SK-N-SH (cell line): Measurements from ENCODE around the gene NDUFB11. TPM values are rescaled to one million over a fixed set of nuclear protein-coding genes. Genes with fewer than 3 reads are reported as not detected.

ENCODE experiments used
- CTCF ChIA-PET: fragments of 300-600, 350-600 bp; formaldehyde crosslinking; extraction: SDS; loops from one replicate; lab custom pipeline; 2021; lab: Yijun Ruan, JAX
- POLR2A ChIA-PET: fragments of 350-600 bp; sonication (Branson Sonifier 250); formaldehyde crosslinking; extraction: SDS; loops from one replicate; lab custom pipeline; 2020; ENCODE audit warnings: antibody characterized with exemption, inconsistent platforms; lab: Yijun Ruan, JAX
- DNase-seq: peaks from one replicate; pipeline ENCODE4 v3.0.0; 2012
- H2AFZ ChIP-seq: fragments of 200-600 bp; sonication (generic); 2 replicates; pipeline ENCODE4 v1.8.1; 2016; ENCODE audit warnings: antibody characterized with exemption, mild to moderate bottlenecking, low read depth
- H3F3A ChIP-seq: fragments of 200-600 bp; sonication (generic); replicated peaks from 2 replicates; pipeline ENCODE3; 2016; ENCODE audit warnings: antibody characterized with exemption, mild to moderate bottlenecking; ENCODE audit not compliant: insufficient read depth
- H3K27ac ChIP-seq, 2 experiments: fragments of 200-500 bp in 1 of 2; fragments of 200-600 bp in 1 of 2; sonication (Bioruptor generic) in 1 of 2; sonication (generic), shearing (Covaris generic) in 1 of 2; 2 replicates each; pipeline versions ENCODE4 v1.5.1 to v1.6.1; 2014 to 2016; ENCODE audit warnings: low read depth in 2 of 2, inconsistent platforms in 1 of 2, low read length in 1 of 2, mild to moderate bottlenecking in 1 of 2, mixed read lengths in 1 of 2
- H3K27me3 ChIP-seq: fragments of 200-600 bp; sonication (generic), shearing (Covaris generic); 2 replicates; pipeline ENCODE4 v1.6.1; 2016; ENCODE audit warnings: mixed run types; ENCODE audit not compliant: insufficient read depth
- H3K36me3 ChIP-seq, 2 experiments: fragments of 200-500 bp in 1 of 2; fragments of 200-600 bp in 1 of 2; sonication (Bioruptor generic) in 1 of 2; sonication (generic) in 1 of 2; replicated peaks in 1 of 2; 2 replicates each; pipeline versions ENCODE3 to v1.5.1; 2014 to 2016; ENCODE audit warnings: low read length in 1 of 2, mild to moderate bottlenecking in 1 of 2; ENCODE audit not compliant: insufficient read depth in 2 of 2, control insufficient read depth in 1 of 2
- H3K4me1 ChIP-seq, 2 experiments: fragments of 200-500 bp in 1 of 2; fragments of 200-600 bp in 1 of 2; sonication (Bioruptor generic) in 1 of 2; sonication (generic), shearing (Covaris generic) in 1 of 2; 2 replicates each; pipeline versions ENCODE4 v1.5.1 to v1.6.1; 2014 to 2016; ENCODE audit warnings: low read depth in 1 of 2, low read length in 1 of 2, mixed run types in 1 of 2; ENCODE audit not compliant: insufficient read depth in 2 of 2, control insufficient read depth in 1 of 2
- H3K4me2 ChIP-seq: fragments of 200-600 bp; sonication (generic), shearing (Covaris generic); 2 replicates; pipeline ENCODE4 v1.6.1; 2017; ENCODE audit warnings: mixed run types
- H3K4me3 ChIP-seq, 2 experiments: fragments of 200-500 bp in 1 of 2; fragments of 200-600 bp in 1 of 2; sonication (Bioruptor generic) in 1 of 2; sonication (generic), shearing (Covaris generic) in 1 of 2; 2 replicates each; pipeline versions ENCODE4 v1.5.1 to v1.8.1; 2014 to 2016; ENCODE audit warnings: low read depth in 2 of 2, inconsistent platforms in 1 of 2, low read length in 1 of 2, mild to moderate bottlenecking in 1 of 2, mixed read lengths in 1 of 2, moderate library complexity in 1 of 2
- H3K79me2 ChIP-seq: fragments of 200-600 bp; sonication (generic); 2 replicates; pipeline ENCODE4 v1.8.1; 2017; ENCODE audit warnings: mild to moderate bottlenecking; ENCODE audit not compliant: insufficient read depth
- H3K9ac ChIP-seq: fragments of 200-600 bp; sonication (generic); 2 replicates; pipeline ENCODE4 v1.6.1; 2017; ENCODE audit warnings: mixed run types
- H3K9me2 ChIP-seq: fragments of 200-600 bp; sonication (generic); 2 replicates; pipeline ENCODE4 v1.6.1; 2017; ENCODE audit warnings: mixed run types
- H3K9me3 ChIP-seq: fragments of 200-600 bp; sonication (generic); 2 replicates; pipeline ENCODE4 v1.6.1; 2017; ENCODE audit warnings: mixed run types, mild to moderate bottlenecking, moderate library complexity
- H4K20me1 ChIP-seq: fragments of 200-600 bp; sonication (generic); 2 replicates; pipeline ENCODE4 v1.6.1; 2017; ENCODE audit warnings: mild to moderate bottlenecking, mixed run types; ENCODE audit not compliant: insufficient read depth
- ELF1 ChIP-seq: IDR thresholded peaks from 2 replicates; pipeline ENCODE4 v1.4.0; 2012
- EP300 ChIP-seq, 2 experiments: IDR thresholded peaks; 2 replicates each; pipeline versions ENCODE4 v1.4.0 to v1.6.1; 2012; ENCODE audit warnings: borderline replicate concordance in 1 of 2, low read depth in 1 of 2, low read length in 1 of 2
- MEF2A ChIP-seq: IDR thresholded peaks from 2 replicates; pipeline ENCODE4 v1.4.0; 2012; ENCODE audit warnings: low read depth, borderline replicate concordance
- MXI1 ChIP-seq: IDR thresholded peaks from 2 replicates; pipeline ENCODE4 v1.6.1; 2012; ENCODE audit warnings: mild to moderate bottlenecking, low read depth, low read length, improper control_type of control experiment
- RCOR1 ChIP-seq: fragments of 150-350 bp; IDR thresholded peaks from 2 replicates; pipeline ENCODE4 v1.6.1; 2017; ENCODE audit warnings: antibody characterized with exemption, low read length
- REST ChIP-seq: IDR thresholded peaks from 2 replicates; pipeline ENCODE4 v1.6.1; 2012; ENCODE audit warnings: mild to moderate bottlenecking, low read depth, low read length, moderate library complexity
- RFX5 ChIP-seq: IDR thresholded peaks from 2 replicates; pipeline ENCODE4 v1.6.1; 2012; ENCODE audit warnings: mild to moderate bottlenecking, improper control_type of control experiment, low read length
- TCF12 ChIP-seq: IDR thresholded peaks from 2 replicates; pipeline ENCODE4 v1.4.0; 2012
- YY1 ChIP-seq: IDR thresholded peaks from 2 replicates; pipeline ENCODE4 v1.4.0; 2012; ENCODE audit warnings: low read depth, mild to moderate bottlenecking
- WGBS: methylation state at CpG from one replicate; pipeline ENCODE4 v1.1.6; 2017; ENCODE audit warnings: low lambda C conversion rate; 5-methylcytosine and 5-hydroxymethylcytosine counted together
- polyA plus RNA-seq, 3 experiments: library from polyadenylated mRNA; depleted of rRNA; stranded (reverse); fragments of >200 nt; gene quantifications; 2 replicates each; pipeline ENCODE4 v1.2.3, GENCODE V29; 2012
- TF ChIP-seq, protein P1 (sequence below): IDR thresholded peaks from 2 replicates; pipeline ENCODE4 v1.4.0; 2012; ENCODE audit warnings: low read depth, borderline replicate concordance
- TF ChIP-seq, protein P2 (sequence below): IDR thresholded peaks from 2 replicates; pipeline ENCODE4 v1.4.0; 2012; ENCODE audit warnings: low read depth
- TF ChIP-seq, protein P3 (sequence below): IDR thresholded peaks from 2 replicates; pipeline ENCODE4; 2012
- TF ChIP-seq, protein P4 (sequence below): fragments of 150-350 bp; IDR thresholded peaks from 2 replicates; pipeline ENCODE4 v1.6.1; 2017; ENCODE audit warnings: antibody characterized with exemption, low read length, low read depth, borderline replicate concordance

Gene NDUFB11
- polyA plus RNA-seq, 1 of the 3 experiments (the other 2 are of a cell fraction), result 107 TPM

DNA sequence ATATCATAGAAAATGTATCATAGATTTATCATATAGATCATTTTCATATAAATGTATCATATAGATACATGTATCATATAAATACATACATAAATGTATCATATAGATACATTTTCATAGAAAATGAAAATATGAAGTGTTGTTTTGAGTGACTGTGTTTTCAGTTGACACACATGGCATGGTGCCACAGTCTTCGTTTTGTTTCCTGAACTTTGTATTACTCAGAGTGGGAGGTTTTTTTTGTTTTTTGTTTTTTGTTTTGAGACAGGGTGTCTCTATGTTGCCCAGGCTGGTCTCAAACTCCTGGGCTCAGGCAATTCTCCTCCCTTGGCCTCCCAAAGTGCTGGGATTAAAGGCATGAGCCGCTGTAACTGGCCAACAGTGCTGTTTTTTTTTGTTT is 4.4 kb upstream of the NDUFB11 start (continued):
- TF ChIP-seq, protein P1, sequence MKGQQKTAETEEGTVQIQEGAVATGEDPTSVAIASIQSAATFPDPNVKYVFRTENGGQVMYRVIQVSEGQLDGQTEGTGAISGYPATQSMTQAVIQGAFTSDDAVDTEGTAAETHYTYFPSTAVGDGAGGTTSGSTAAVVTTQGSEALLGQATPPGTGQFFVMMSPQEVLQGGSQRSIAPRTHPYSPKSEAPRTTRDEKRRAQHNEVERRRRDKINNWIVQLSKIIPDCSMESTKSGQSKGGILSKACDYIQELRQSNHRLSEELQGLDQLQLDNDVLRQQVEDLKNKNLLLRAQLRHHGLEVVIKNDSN, result no peak
- TF ChIP-seq EP300 (IDR thresholded peaks at IDR 0.05; ENCODE audit: borderline replicate concordance in 1 of 2, low read depth in 1 of 2, low read length in 1 of 2) (no peak), ELF1 (no peak), RCOR1 (no peak), MEF2A (no peak), YY1 (no peak), MXI1 (no peak)
- TF ChIP-seq, protein P2, sequence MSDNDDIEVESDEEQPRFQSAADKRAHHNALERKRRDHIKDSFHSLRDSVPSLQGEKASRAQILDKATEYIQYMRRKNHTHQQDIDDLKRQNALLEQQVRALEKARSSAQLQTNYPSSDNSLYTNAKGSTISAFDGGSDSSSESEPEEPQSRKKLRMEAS, result no peak
- TF ChIP-seq, protein P3, sequence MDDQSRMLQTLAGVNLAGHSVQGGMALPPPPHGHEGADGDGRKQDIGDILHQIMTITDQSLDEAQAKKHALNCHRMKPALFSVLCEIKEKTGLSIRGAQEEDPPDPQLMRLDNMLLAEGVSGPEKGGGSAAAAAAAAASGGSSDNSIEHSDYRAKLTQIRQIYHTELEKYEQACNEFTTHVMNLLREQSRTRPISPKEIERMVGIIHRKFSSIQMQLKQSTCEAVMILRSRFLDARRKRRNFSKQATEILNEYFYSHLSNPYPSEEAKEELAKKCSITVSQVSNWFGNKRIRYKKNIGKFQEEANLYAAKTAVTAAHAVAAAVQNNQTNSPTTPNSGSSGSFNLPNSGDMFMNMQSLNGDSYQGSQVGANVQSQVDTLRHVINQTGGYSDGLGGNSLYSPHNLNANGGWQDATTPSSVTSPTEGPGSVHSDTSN, result no peak

DNA sequence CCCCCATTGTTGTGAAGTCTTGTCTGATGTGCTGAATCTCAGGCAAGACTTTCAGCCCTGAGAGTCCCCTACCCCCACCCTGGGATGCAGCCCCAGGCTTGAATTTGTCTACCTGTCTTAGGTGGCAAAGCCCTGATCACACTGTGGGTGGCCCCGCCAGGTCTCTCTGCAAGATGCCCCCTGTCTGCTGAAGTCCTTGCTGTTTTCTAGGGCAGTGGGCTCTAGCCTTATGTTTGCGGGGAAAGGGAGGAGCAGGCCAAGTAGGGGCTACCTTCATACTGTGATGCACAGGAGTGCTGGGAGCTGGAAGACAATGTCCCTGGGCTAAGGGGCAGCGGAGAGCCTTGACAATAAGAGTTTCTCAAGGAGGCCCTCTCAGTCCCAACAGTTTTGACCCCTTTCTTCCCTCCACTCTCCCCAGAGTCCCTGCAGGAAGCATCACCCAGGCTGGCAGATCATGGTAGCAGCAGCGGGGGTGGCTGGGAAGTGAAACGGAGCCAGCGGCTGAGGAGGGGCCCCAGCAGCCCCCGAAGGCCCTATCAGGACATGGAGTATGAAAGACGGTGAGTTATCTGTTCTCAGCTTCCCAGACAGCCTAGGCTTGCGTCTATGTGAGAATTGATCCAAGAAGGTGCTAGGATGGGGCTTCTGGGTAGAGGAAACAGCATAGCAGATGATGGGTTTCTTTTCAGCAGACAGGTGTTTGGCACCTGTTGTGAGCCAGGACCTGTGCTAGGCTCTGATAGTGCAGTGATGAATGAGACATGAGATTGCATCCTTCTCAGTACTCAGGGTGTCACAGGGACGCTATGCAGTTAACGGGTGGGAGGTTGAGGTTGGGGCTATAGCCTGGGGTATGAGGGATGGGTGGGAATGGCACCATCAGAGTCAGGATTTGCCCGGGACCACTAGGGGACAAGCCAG is 2.7 kb upstream of the NDUFB11 start:
- no peak overlapping the region for H3K9ac ChIP-seq
- POLR2A ChIA-PET, result no interaction called here
- WGBS, result 50% methylated on average over 9 of the region's 12 CpGs

More for the DNA sequence above, 2.7 kb upstream of the NDUFB11 start:
- H3K4me2 ChIP-seq, result peak overlapping the region; percentile 87
- TF ChIP-seq REST, result no peak
- TF ChIP-seq, protein P4, sequence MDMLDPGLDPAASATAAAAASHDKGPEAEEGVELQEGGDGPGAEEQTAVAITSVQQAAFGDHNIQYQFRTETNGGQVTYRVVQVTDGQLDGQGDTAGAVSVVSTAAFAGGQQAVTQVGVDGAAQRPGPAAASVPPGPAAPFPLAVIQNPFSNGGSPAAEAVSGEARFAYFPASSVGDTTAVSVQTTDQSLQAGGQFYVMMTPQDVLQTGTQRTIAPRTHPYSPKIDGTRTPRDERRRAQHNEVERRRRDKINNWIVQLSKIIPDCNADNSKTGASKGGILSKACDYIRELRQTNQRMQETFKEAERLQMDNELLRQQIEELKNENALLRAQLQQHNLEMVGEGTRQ, result no peak
- TF ChIP-seq MEF2A, result no peak
- TF ChIP-seq TCF12, result no peak
- TF ChIP-seq RFX5, result no peak
- H3K27me3 ChIP-seq, result no peaks in the 10 kb centered on the region
- peaks cover 0 to under 1% of the 10 kb centered on the region in 2 experiments for H3K36me3 ChIP-seq
- DNase-seq, result no peak
- H3K9me3 ChIP-seq, result no peaks in the 10 kb centered on the region
- CTCF ChIA-PET, result interaction anchor here (1.2 to 1.6 kb wide), 2 partner anchors 11 to 13 kb away, joined by 3 to 5 read pairs; no protein-coding TSS in a partner anchor
- peaks cover 0 to 14% of the 10 kb centered on the region in 2 experiments; a peak in 1 of 4 replicates for H3K4me1 ChIP-seq
- peaks cover 25% of the 10 kb centered on the region for H4K20me1 ChIP-seq
- peaks cover 4% of the 10 kb centered on the region for H3F3A ChIP-seq
- H3K79me2 ChIP-seq, result peaks cover 83% of the 10 kb centered on the region
- H2AFZ ChIP-seq, result no peak overlapping the region
- no peak overlapping the region; a peak in 1 of 4 replicates for H3K27ac ChIP-seq
- H3K9me2 ChIP-seq, result no peaks in the 10 kb centered on the region
- peak overlapping the region; percentile 57 to 77 for H3K4me3 ChIP-seq
